ENCODE data around the gene COPS4.
A peak's percentile ranks its signal among the peaks of the same experiment; 100 is the strongest.
"Not testable (repeated sequence)": the region's sequence is repeated elsewhere in the genome, so short reads cannot be mapped to it uniquely, and the experiment has no call there.

Gene COPS4

GRCh38 chr4:83034630-83035494, at the start of gene COPS4:
Gene COPS4, plus strand, starts transcription at chr4:83035183. Its CDS starts 42 bp downstream, at chr4:83035225.
- peak; percentile 94 for DNase-seq (ENCODE audit: low spot score)

DNA sequence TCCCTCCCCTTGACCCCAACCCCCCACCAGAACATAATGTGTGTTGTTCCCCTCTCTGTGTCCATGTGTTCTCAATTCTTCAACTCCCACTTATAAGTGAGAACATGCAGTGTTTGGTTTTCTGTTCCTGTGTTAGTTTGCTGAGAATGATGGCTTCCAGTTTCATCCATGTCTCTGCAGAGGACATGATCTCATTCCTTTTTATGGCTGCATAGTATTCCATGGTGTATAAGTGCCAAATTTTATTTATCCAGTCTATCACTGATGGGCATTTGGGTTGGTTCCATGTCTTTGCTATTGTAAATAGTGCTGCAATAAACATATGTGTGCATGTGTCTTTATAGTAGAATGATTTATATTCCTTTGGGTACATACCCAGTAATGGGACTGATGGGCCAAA, 47.5 kb upstream of the COPS4 start:
- not testable (repeated sequence) for DNase-seq (ENCODE audit: low spot score)

- DNase-seq (ENCODE audit: low spot score): peak; percentile 46
Measured at GRCh38 chr4:82988323-82988832, 46.6 kb upstream of the COPS4 start.

DNA sequence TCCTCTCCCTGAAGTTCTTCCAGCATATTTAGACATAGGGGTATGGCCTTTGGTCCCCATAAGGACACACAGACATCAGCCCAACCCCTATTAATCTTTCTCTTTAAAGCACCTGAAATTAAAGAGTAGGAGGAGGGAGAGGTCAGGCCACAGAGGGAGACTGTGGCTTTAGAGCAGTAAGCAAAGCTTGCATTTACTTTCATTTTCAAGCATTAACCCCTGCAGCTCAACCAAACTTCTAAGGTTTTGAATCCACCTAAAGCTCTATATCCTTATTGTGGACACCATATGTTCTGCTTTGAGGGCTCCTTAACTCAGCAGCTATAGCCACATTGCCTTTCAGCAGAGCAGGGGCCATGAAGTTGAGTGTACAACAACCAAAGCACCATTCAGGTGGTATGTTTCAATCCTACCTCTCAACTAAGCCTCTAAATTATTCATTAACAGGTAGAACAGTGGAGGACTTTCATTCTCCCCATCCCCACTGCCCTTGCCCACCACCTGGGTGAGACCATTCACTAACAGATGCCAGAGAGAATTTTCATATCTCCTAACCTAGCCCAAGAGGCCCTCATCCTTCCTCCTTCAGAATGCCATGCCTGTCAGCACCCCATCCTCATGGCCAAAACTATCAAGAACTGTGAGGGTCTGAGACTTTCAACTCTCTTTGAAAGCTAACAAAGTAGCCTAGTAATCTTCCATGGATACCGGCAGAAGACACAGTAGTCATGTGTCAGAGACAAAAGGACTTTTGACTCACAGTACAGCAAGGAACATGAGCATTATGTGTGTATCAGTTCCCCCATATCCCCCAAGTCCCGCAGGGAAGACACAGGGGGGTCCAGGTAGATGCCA, 45.2 kb upstream of the COPS4 start:
- no peak for DNase-seq (ENCODE audit: low spot score)

DNA sequence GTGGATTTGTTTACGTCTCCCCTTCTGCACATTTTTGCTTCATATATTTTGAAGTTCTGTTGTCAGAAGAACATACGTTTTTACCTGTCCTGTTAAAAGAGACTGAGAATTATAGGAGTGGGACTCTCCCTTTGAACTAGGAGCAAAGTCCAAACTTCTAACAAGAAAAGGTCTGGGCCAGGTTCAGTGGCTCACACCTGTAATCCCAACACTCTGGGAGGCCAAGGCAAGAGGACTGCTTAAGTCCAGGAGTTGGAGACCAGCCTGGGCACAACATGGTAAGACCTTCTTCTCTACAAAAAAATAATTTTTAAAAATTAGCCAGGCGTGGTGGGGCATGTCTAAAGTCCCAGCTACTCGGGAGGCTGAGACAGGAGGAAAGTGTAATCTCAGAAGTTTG, 40.1 kb upstream of the COPS4 start:
- DNase-seq (ENCODE audit: low spot score): no peak

- no peak for DNase-seq (ENCODE audit: low spot score)
Measured at GRCh38 chr4:82998898-82999297, 36.1 kb upstream of the COPS4 start.

DNA sequence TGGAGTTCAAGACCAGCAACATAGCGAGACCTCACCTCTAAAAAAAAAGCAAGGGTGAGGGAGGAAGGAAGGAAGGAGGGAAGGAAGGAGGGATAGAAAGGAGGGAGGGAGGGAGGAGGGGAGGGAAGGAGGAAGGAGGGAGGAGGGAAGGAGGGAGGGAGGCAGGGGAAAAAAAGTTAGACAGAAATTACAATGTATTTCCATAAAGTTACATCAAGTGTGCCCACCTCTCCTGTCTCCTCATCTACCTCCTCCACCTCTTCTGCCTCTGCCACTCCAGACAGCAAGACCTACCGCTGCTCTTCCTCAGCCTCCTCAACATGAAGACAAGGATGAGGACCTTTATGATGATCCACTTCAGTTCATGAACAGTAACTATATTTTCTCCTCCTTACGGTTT, 32.7 kb upstream of the COPS4 start:
- no peak for DNase-seq (ENCODE audit: low spot score)

- not testable (repeated sequence) for DNase-seq (ENCODE audit: low spot score)
Measured at GRCh38 chr4:83003044-83003791, 31.8 kb upstream of the COPS4 start.

DNA sequence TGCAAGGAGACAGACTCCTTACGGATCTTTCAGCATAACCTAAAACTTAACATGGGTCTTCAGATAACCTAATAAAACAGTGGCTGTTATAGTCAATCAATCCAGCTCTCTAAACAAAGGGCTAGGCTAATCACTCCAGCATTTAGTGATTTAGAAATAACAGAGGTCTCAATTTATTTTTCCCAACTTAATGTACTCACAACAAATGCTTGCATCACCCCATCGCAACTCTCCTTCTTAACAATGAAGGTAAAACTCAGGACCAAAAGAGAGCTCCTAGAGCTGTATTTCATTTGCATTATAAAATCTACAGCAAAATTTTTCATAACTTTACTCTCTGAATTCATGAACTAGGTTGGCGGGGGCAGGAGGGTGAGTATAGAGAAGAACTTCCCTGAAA, 25.5 kb upstream of the COPS4 start:
- DNase-seq (ENCODE audit: low spot score): no peak

DNA sequence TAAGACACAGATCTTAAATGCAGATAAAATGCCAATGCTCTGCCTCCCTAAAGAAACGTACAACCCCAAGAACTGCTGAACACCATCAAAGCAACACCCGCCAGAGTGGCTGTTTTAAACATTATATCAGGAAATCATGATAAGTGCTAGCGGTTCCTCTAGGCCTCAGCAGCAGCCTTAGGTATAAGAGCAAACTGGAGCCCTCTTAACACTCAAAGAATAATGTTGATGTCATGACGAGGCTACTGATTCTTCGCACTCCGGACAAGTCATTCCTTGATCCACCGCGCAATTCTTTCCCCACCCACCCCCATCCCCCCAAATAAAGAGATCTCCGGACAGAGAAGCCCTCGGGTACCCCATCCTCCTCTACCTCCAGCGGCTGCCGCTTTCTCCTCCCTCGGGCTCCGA, 24.9 kb upstream of the COPS4 start:
- peak; percentile 31 for DNase-seq (ENCODE audit: low spot score)

GRCh38 chr4:83010522-83011318, 24.3 kb upstream of the COPS4 start, which contains the start of gene LIN54:
Gene LIN54, minus strand, starts transcription at chr4:83010823. Its CDS starts 25,979 bp downstream, at chr4:82984844.
- DNase-seq (ENCODE audit: low spot score): peak; percentile 87

DNA sequence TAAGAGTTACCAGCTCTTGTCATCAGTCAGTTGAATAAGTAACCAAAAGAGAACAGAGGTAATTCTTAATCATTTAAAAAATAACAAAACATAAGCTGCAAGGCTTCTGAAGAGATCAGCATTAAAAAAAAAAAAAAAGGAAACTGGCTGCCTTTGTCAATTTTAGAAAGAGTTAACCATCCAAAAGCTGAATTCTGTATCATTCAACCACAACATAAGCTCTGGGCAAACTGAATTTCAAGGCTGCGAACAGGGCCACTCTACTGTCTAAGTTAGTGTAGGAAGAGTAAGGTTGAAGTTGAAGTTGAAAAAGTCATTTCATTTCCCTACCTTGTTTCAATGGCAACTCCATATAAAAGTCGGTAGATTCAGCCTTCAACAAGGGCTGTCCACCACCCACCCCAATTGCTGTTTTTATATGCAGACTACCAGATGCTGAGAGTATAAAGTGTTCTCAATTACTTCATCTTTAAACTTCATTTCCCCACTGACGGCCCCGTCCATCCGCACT, 23.2 kb upstream of the COPS4 start:
- DNase-seq (ENCODE audit: low spot score): no peak

- peak; percentile 38 for DNase-seq (ENCODE audit: low spot score)
Measured at GRCh38 chr4:83012200-83012686, 22.7 kb upstream of the COPS4 start.

DNA sequence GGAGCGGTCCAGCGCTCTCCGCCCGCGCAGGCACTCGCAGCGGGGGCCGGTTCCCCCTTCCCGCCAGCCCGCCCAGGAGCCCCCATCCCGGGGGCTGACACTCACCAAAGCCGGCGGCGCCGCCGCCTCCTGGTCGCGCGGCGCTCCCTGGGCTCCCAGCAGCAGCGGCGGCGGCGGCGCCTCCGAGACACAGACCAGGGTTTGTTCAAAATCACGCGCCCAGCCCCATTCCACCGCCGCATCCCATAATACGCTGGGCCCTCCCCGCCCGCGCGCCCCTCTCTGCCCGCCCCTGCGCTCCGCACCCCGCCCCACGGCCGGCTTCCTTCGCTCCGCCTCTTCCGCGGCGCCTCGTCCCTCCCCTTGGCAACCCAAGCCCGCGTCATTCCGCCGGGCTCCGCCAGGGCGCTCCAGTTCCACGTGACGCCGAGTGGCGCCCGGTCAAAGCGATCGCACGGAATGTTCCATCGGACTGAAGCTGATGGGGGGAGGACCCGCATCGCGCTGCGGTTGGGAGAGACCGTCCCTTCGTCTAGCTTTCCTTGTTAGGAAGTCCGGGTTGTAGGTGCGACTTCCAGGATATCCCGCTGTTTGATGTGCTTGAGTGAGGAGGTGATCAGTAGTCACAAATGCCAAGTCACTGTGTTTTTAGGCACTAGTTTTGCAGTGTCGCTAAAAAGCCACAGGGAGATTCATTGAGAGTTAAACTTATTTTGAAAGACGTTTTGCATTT, 22.1 kb upstream of the COPS4 start:
- DNase-seq (ENCODE audit: low spot score): peak; percentile 97

DNA sequence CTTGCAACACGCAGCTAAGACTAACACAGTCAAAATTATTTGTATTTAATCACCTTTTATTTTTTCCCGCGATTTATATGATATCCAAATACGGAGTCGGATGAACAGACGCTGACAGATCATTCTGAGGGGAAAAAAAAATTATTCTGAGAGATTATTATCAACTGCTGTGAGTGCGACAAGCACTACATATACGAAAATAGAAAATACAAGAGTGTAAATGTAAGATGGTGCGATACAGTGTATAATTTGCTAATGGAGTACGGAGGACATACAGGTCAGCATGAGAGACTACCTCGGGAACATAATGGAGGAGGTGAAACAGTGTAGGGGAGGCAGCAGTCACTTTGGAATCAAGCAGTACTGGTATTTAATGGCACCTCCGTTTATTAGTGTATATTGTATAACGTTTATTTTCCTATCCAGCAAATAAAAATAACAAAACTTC, 21.5 kb upstream of the COPS4 start:
- no peak for DNase-seq (ENCODE audit: low spot score)

- no peak for DNase-seq (ENCODE audit: low spot score)
Measured at GRCh38 chr4:83013902-83014301, 21.1 kb upstream of the COPS4 start.

GRCh38 chr4:83019794-83020494, 15.0 kb upstream of the COPS4 start:
- no peak for DNase-seq (ENCODE audit: low spot score)

GRCh38 chr4:83022724-83023450, 12.1 kb upstream of the COPS4 start:
- DNase-seq (ENCODE audit: low spot score): no peak

- DNase-seq (ENCODE audit: low spot score): not testable (repeated sequence)
Measured at GRCh38 chr4:83023599-83023998, 11.4 kb upstream of the COPS4 start.
